A673 (cell line): ENCODE data around the gene PWWP2B.

Experiments
- EZH2 ChIP-seq: fragments of 200-600 bp; sonication (generic); IDR thresholded peaks from 2 replicates; pipeline ENCODE4 v1.6.1; 2017; ENCODE audit warnings: borderline replicate concordance, low read depth, mild to moderate bottlenecking, mixed read lengths, antibody characterized with exemption, low read length; ENCODE audit not compliant: poor library complexity, severe bottlenecking
- TF ChIP-seq, protein P1 (sequence below): fragments of 300-800, 200-600 bp; sonication (generic); conservative IDR thresholded peaks from 2 replicates; pipeline ENCODE4 v1.5.1; 2017; ENCODE audit warnings: low read depth, mild to moderate bottlenecking, antibody characterized with exemption, low read length, moderate library complexity, mixed read lengths

DNA sequence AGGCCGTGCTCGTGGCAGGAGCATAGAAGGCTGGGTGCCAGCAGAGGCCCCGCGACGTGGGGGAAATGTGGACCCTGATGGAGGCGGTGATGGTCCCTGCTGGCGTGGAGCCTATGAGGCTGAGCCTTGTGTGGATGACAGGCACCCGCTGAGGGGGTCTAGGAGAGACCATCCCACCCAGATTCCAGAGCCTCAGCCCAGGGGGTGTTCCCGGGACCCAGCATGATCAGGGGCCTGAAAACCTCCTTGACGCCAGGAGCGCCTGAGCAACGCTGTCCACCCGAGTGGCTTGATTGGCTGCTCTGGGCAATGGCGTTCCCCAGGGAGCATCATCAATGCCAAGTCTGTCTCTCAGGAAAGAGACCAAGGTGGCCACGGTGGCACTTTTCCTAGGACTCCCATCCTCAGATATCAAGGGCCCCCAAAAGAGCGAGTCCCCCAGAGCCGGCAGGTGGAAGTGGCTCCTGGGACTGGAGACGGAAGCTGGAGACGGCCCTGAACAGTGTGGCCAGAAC is 61.1 kb downstream of the PWWP2B start:
- no peak for TF ChIP-seq EZH2
- TF ChIP-seq, protein P1, sequence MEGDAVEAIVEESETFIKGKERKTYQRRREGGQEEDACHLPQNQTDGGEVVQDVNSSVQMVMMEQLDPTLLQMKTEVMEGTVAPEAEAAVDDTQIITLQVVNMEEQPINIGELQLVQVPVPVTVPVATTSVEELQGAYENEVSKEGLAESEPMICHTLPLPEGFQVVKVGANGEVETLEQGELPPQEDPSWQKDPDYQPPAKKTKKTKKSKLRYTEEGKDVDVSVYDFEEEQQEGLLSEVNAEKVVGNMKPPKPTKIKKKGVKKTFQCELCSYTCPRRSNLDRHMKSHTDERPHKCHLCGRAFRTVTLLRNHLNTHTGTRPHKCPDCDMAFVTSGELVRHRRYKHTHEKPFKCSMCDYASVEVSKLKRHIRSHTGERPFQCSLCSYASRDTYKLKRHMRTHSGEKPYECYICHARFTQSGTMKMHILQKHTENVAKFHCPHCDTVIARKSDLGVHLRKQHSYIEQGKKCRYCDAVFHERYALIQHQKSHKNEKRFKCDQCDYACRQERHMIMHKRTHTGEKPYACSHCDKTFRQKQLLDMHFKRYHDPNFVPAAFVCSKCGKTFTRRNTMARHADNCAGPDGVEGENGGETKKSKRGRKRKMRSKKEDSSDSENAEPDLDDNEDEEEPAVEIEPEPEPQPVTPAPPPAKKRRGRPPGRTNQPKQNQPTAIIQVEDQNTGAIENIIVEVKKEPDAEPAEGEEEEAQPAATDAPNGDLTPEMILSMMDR: no peak
